Loucy (cell line): ENCODE measurements around the gene CHIT1.
A peak's percentile ranks its signal among the peaks of the same experiment; 100 is the strongest.

Experiments
- H2AFZ ChIP-seq: fragments of 200-600 bp; sonication (generic); 2 replicates; pipeline ENCODE4 v1.6.0; 2016; ENCODE audit warnings: antibody characterized with exemption, mild to moderate bottlenecking, low read length, moderate library complexity
- H3F3A ChIP-seq: fragments of 200-600 bp; 2 replicates; pipeline ENCODE4 v1.6.0; 2016; ENCODE audit warnings: antibody characterized with exemption, low read depth, mild to moderate bottlenecking
- H3K27me3 ChIP-seq: fragments of 200-600 bp; sonication (generic); 2 replicates; pipeline ENCODE4 v1.6.1; 2014; ENCODE audit warnings: low read length, mild to moderate bottlenecking; ENCODE audit not compliant: insufficient read depth, poor library complexity, severe bottlenecking
- H3K36me3 ChIP-seq: fragments of 200-600 bp; sonication (generic); 2 replicates; pipeline ENCODE4 v1.6.1; 2016; ENCODE audit warnings: low read length; ENCODE audit not compliant: insufficient read depth
- H3K4me1 ChIP-seq: fragments of 200-600 bp; sonication (generic); 2 replicates; pipeline ENCODE4 v1.5.1; 2014; ENCODE audit warnings: low read length, mild to moderate bottlenecking; ENCODE audit not compliant: insufficient read depth, poor library complexity, severe bottlenecking
- H3K4me2 ChIP-seq: fragments of 200-600 bp; sonication (generic); 2 replicates; pipeline ENCODE4 v1.6.0; 2014; ENCODE audit warnings: antibody characterized with exemption, low read length, low read depth, mild to moderate bottlenecking; ENCODE audit not compliant: poor library complexity, severe bottlenecking
- H3K4me3 ChIP-seq: fragments of 200-600 bp; sonication (generic); 2 replicates; pipeline ENCODE4 v1.5.1; 2014; ENCODE audit warnings: low read length, mild to moderate bottlenecking, mixed read lengths; ENCODE audit not compliant: poor library complexity, severe bottlenecking
- H3K79me2 ChIP-seq: fragments of 200-600 bp; sonication (generic); 2 replicates; pipeline ENCODE4 v1.6.1; 2014; ENCODE audit warnings: low read length; ENCODE audit not compliant: insufficient read depth
- H3K9ac ChIP-seq: fragments of 200-600 bp; sonication (generic); 2 replicates; pipeline ENCODE4 v1.6.0; 2014; ENCODE audit warnings: mild to moderate bottlenecking, low read depth, low read length, moderate library complexity; ENCODE audit not compliant: poor library complexity, severe bottlenecking
- H3K9me2 ChIP-seq: fragments of 200-600 bp; sonication (generic); replicated peaks from 2 replicates; pipeline ENCODE4 v1.6.1; 2016; ENCODE audit warnings: low read depth, low read length, mixed read lengths
- H3K9me3 ChIP-seq: fragments of 200-600 bp; sonication (generic); 2 replicates; pipeline ENCODE4 v1.6.1; 2014; ENCODE audit warnings: mild to moderate bottlenecking, antibody characterized with exemption, low read length, low read depth; ENCODE audit not compliant: insufficient read depth
- H4K20me1 ChIP-seq: fragments of 200-600 bp; sonication (generic); 2 replicates; pipeline ENCODE4 v1.6.0; 2014; ENCODE audit warnings: antibody characterized with exemption, low read length, mild to moderate bottlenecking; ENCODE audit not compliant: insufficient read depth, poor library complexity, severe bottlenecking
- EZH2phosphoT487 ChIP-seq: fragments of 200-600 bp; IDR thresholded peaks from 2 replicates; pipeline ENCODE4 v1.6.1; 2018; ENCODE audit warnings: antibody characterized with exemption, mild to moderate bottlenecking, moderate library complexity, borderline replicate concordance
- TF ChIP-seq, protein P1 (sequence below): fragments of 200-600 bp; sonication (generic); conservative IDR thresholded peaks from 2 replicates; pipeline ENCODE4 v1.5.1; 2014; ENCODE audit warnings: mild to moderate bottlenecking, antibody characterized with exemption, low read length

CHIT1 gene

DNA sequence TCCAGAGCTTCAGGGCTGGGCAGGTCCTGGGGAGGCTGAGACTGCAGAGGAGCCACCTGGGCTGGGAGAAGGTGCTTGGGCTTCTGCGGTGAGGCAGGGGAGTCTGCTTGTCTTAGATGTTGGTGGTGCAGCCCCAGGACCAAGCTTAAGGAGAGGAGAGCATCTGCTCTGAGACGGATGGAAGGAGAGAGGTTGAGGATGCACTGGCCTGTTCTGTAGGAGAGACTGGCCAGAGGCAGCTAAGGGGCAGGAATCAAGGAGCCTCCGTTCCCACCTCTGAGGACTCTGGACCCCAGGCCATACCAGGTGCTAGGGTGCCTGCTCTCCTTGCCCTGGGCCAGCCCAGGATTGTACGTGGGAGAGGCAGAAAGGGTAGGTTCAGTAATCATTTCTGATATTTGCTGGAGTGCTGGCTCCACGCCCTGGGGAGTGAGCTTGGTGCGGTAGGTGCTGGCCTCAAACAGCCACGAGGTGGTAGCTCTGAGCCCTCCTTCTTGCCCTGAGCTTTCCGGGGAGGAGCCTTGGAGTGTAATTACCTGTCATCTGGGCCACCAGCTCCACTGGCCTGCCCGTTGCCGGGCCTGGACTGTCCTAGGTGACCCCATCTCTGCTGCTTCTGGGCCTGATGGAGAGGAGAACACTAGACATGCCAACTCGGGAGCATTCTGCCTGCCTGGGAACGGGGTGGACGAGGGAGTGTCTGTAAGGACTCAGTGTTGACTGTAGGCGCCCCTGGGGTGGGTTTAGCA, 63.1 kb downstream of the CHIT1 start:
- peak overlapping the region; percentile 15 for H3K4me2 ChIP-seq
- peak overlapping the region; percentile 5 for H3K9ac ChIP-seq
- H3K4me3 ChIP-seq = no peak overlapping the region
- H3K36me3 ChIP-seq = no peaks in the 10 kb centered on the region
- H2AFZ ChIP-seq = no peak overlapping the region
- H3K9me2 ChIP-seq = no peaks in the 10 kb centered on the region
- no peaks in the 10 kb centered on the region for H3F3A ChIP-seq
- TF ChIP-seq, protein P1, sequence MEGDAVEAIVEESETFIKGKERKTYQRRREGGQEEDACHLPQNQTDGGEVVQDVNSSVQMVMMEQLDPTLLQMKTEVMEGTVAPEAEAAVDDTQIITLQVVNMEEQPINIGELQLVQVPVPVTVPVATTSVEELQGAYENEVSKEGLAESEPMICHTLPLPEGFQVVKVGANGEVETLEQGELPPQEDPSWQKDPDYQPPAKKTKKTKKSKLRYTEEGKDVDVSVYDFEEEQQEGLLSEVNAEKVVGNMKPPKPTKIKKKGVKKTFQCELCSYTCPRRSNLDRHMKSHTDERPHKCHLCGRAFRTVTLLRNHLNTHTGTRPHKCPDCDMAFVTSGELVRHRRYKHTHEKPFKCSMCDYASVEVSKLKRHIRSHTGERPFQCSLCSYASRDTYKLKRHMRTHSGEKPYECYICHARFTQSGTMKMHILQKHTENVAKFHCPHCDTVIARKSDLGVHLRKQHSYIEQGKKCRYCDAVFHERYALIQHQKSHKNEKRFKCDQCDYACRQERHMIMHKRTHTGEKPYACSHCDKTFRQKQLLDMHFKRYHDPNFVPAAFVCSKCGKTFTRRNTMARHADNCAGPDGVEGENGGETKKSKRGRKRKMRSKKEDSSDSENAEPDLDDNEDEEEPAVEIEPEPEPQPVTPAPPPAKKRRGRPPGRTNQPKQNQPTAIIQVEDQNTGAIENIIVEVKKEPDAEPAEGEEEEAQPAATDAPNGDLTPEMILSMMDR = peak; percentile 41
- no peak for TF ChIP-seq EZH2phosphoT487
- H4K20me1 ChIP-seq = no peaks in the 10 kb centered on the region
- H3K4me1 ChIP-seq = peaks cover 14% of the 10 kb centered on the region
- no peaks in the 10 kb centered on the region for H3K9me3 ChIP-seq
- H3K27me3 ChIP-seq = no peaks in the 10 kb centered on the region
- no peaks in the 10 kb centered on the region for H3K79me2 ChIP-seq
